OCI-LY3 (cell line): ENCODE measurements around the gene ASPG.

Source experiments
- EZH2phosphoT487 ChIP-seq: fragments of 200-600 bp; shearing (Covaris generic); IDR thresholded peaks from 2 replicates; pipeline ENCODE4 v1.6.1; 2018; ENCODE audit warnings: antibody characterized with exemption, mixed run types, low read depth
- TF ChIP-seq, protein P1 (sequence below): fragments of 200-600, 300-600 bp; sonication (generic); IDR thresholded peaks from 2 replicates; pipeline ENCODE4 v1.5.1; 2014; ENCODE audit warnings: antibody characterized with exemption, low read length, low read depth

DNA sequence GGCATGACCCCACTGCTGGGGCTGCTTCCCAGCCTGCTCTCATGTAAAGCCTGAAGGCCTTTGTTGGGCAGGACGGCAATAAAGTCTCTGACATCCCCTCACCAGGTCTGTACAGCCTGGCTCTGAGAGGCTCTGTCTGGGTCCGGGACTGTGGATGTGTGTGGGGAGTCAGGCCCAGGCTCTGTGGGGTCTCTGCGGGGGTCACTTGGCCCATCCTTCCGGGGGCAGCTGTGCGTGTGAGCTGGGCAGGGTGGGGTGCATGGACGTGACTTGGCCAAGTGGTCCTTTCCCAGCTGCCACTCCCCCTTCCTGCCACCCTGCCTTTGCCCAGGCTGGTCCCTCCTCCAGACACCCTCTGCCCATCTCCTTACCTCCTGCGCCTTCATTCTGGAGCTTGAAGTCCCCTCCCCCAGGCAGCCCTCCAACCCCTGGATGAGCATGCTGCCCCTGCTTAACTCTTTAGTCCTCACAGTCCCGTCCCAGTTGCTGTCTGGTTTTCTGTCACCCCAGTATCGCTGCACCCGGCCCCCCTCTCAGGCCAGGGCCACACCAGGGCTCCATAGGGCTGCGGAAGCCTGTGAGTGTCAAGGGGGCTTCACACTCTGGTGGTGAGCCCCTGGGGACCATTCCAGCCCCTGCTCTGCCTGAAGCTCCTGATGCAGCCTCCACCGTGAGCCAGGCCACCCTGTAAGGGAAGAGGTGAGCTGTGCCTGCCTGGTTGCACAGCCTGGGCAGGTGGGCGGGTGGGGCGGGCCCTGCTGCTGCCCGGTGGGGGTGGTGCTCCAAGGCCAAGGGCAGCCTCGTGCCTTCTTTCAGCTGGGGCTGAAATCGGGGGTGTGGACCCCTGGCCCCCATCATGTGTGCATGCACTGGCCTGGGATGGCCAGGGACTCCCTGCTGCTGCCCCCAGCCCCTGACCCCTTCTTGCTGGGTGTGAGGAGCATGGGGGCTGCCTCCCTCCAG is 27.4 kb downstream of the ASPG start:
- TF ChIP-seq, protein P1, sequence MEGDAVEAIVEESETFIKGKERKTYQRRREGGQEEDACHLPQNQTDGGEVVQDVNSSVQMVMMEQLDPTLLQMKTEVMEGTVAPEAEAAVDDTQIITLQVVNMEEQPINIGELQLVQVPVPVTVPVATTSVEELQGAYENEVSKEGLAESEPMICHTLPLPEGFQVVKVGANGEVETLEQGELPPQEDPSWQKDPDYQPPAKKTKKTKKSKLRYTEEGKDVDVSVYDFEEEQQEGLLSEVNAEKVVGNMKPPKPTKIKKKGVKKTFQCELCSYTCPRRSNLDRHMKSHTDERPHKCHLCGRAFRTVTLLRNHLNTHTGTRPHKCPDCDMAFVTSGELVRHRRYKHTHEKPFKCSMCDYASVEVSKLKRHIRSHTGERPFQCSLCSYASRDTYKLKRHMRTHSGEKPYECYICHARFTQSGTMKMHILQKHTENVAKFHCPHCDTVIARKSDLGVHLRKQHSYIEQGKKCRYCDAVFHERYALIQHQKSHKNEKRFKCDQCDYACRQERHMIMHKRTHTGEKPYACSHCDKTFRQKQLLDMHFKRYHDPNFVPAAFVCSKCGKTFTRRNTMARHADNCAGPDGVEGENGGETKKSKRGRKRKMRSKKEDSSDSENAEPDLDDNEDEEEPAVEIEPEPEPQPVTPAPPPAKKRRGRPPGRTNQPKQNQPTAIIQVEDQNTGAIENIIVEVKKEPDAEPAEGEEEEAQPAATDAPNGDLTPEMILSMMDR = no peak
- no peak for TF ChIP-seq EZH2phosphoT487
